Thymus (tissue), 14 donors: ENCODE data around the gene DYDC1. TPM values are rescaled to one million over a fixed set of nuclear protein-coding genes. Genes with fewer than 3 reads are reported as not detected.

ENCODE experiments used
- DNase-seq, 9 donors: peaks; one replicate each; pipeline ENCODE4 v3.0.0-alpha.2; 2013; ENCODE audit warnings: low spot score in 9 of 9, low read depth in 6 of 9, missing footprints in 1 of 9
- H3K27ac ChIP-seq, 2 donors: one replicate each; pipeline ENCODE4 v1.5.1; 2013; ENCODE audit warnings: control low read depth in 1 of 2, low read depth in 1 of 2, low read length in 1 of 2, mild to moderate bottlenecking in 1 of 2, moderate library complexity in 1 of 2
- H3K27me3 ChIP-seq, 2 donors: one replicate each; pipeline ENCODE4 v1.5.1; 2013; ENCODE audit warnings: low read length in 1 of 2; ENCODE audit not compliant: control insufficient read depth in 2 of 2, insufficient read depth in 1 of 2
- H3K36me3 ChIP-seq, 2 donors: one replicate each; pipeline ENCODE4 v1.5.1; 2013; ENCODE audit warnings: low read length in 1 of 2, mild to moderate bottlenecking in 1 of 2, moderate library complexity in 1 of 2; ENCODE audit not compliant: control insufficient read depth in 2 of 2, insufficient read depth in 2 of 2
- H3K4me1 ChIP-seq, 2 donors: one replicate each; pipeline ENCODE4 v1.5.1; 2013; ENCODE audit warnings: low read length in 2 of 2; ENCODE audit not compliant: control insufficient read depth in 2 of 2, insufficient read depth in 2 of 2
- H3K4me3 ChIP-seq, 2 donors: one replicate each; pipeline ENCODE4 v1.5.1; 2013; ENCODE audit warnings: low read length in 2 of 2, control low read depth in 1 of 2, mild to moderate bottlenecking in 1 of 2
- H3K9me3 ChIP-seq, 2 donors: one replicate each; pipeline ENCODE4 v1.5.1; 2013; ENCODE audit warnings: low read length in 1 of 2, mild to moderate bottlenecking in 1 of 2; ENCODE audit not compliant: control insufficient read depth in 2 of 2, insufficient read depth in 1 of 2
- WGBS: extraction: QIAGEN DNeasy Blood & Tissue Kit; methylation state at CpG from one replicate; pipeline ENCODE4 v1.1.7; 2013; 5-methylcytosine and 5-hydroxymethylcytosine counted together
- long read RNA-seq, 10 donors: transcript quantifications; one replicate each; lab custom pipeline, GENCODE V29; 2026
- polyA plus RNA-seq: library from polyadenylated mRNA; stranded (reverse); fragments of 200-250 nt; gene quantifications from one replicate; pipeline ENCODE4 v1.2.3, GENCODE V29; 2013
- total RNA-seq: library from RNA; stranded (reverse); fragments of 120-200 nt; gene quantifications from one replicate; pipeline ENCODE4 v1.2.4, GENCODE V29; 2013
- donor health status: healthy.

DYDC1 gene
- total RNA-seq (0.09 TPM), polyA plus RNA-seq (not detected)
- long read RNA-seq, donor 1 = 0 reads
- long read RNA-seq, donor 2 = 0 reads
- long read RNA-seq, donor 3 = 0 reads
- long read RNA-seq, donor 4 = 0 reads
- long read RNA-seq, donor 5 = 0 reads
- long read RNA-seq, donor 6 = 0 reads
- long read RNA-seq, donor 7 = 0 reads
- long read RNA-seq, donor 8 = 0 reads
- long read RNA-seq, donor 9 = 0 reads
- long read RNA-seq, donor 10 = 0 reads

- peaks cover 14 to 19% of the 10 kb centered on the region in 2 donors for H3K4me1 ChIP-seq
- H3K36me3 ChIP-seq = no peaks in the 10 kb centered on the region
- no peak within 1 kb of the TSS for H3K27ac ChIP-seq
- WGBS = 4% methylated on average over 43 of the region's 43 CpGs
- DNase-seq = peak; percentile 39 to 93 (median 79)
- H3K9me3 ChIP-seq = peaks cover 0 to 4% of the 10 kb centered on the region in 2 donors
- peak within 1 kb of the TSS; percentile 40 to 52 for H3K4me3 ChIP-seq
- H3K27me3 ChIP-seq = peaks cover 0 to 15% of the 10 kb centered on the region in 2 donors
These were observed at the start of gene DYDC1, which contains the start of gene DYDC2 for GRCh38 chr10:80356563-80356988. Gene DYDC1, minus strand, starts transcription at chr10:80356755. Its CDS starts 4,154 bp downstream, at chr10:80352601. Gene DYDC2, plus strand, starts transcription at chr10:80356781. Its CDS starts 5,663 bp downstream, at chr10:80362444.

GRCh38 chr10:80406204-80406603 is 49.6 kb upstream of the DYDC1 start:
- 89% methylated on average over 4 of the region's 4 CpGs for WGBS

GRCh38 chr10:80405626-80406025 is 49.1 kb upstream of the DYDC1 start:
- Histone ChIP-seq H3K4me3 (no peak overlapping the region), H3K27ac (no peak overlapping the region), H3K4me1 (peaks cover 0 to 24% of the 10 kb centered on the region in 2 donors), H3K36me3 (no peaks in the 10 kb centered on the region), H3K27me3 (peaks cover 0 to 10% of the 10 kb centered on the region in 2 donors), H3K9me3 (no peaks in the 10 kb centered on the region)
- no peak for DNase-seq
- 80% methylated on average over 4 of the region's 4 CpGs for WGBS

More at GRCh38 chr10:80406204-80406603, 49.6 kb upstream of the DYDC1 start:
- no peak overlapping the region for H3K4me3 ChIP-seq
- H3K36me3 ChIP-seq = no peaks in the 10 kb centered on the region
- H3K27ac ChIP-seq = no peak overlapping the region
- no peak for DNase-seq
- peaks cover 0 to 10% of the 10 kb centered on the region in 2 donors for H3K27me3 ChIP-seq
- H3K4me1 ChIP-seq = peaks cover 0 to 29% of the 10 kb centered on the region in 2 donors
- no peaks in the 10 kb centered on the region for H3K9me3 ChIP-seq

GRCh38 chr10:80405035-80405434 is 48.5 kb upstream of the DYDC1 start:
- H3K27me3 ChIP-seq = peaks cover 0 to 10% of the 10 kb centered on the region in 2 donors
- H3K4me1 ChIP-seq = peaks cover 0 to 19% of the 10 kb centered on the region in 2 donors
- DNase-seq = no peak
- no peaks in the 10 kb centered on the region for H3K36me3 ChIP-seq
- H3K9me3 ChIP-seq = no peaks in the 10 kb centered on the region
- 72% methylated on average over 1 of the region's 1 CpG for WGBS
- H3K27ac ChIP-seq = no peak overlapping the region
- no peak overlapping the region for H3K4me3 ChIP-seq

- Histone ChIP-seq H3K4me3 (no peak overlapping the region), H3K9me3 (no peaks in the 10 kb centered on the region), H3K36me3 (no peaks in the 10 kb centered on the region), H3K4me1 (no peaks in the 10 kb centered on the region), H3K27ac (no peak overlapping the region), H3K27me3 (peaks cover 0 to 4% of the 10 kb centered on the region in 2 donors)
- 82% methylated on average over 8 of the region's 8 CpGs for WGBS
- no peak for DNase-seq
These were observed 43.7 kb upstream of the DYDC1 start for GRCh38 chr10:80400136-80400804.

- WGBS = 97% methylated on average over 2 of the region's 2 CpGs
- H3K4me3 ChIP-seq = no peak overlapping the region
- H3K9me3 ChIP-seq = no peaks in the 10 kb centered on the region
- H3K36me3 ChIP-seq = no peaks in the 10 kb centered on the region
- peaks cover 0 to 4% of the 10 kb centered on the region in 2 donors for H3K27me3 ChIP-seq
- no peak for DNase-seq
- no peaks in the 10 kb centered on the region for H3K4me1 ChIP-seq
- no peak overlapping the region for H3K27ac ChIP-seq
These were observed 40.5 kb upstream of the DYDC1 start for GRCh38 chr10:80397014-80397413.

GRCh38 chr10:80394358-80394916 is 37.9 kb upstream of the DYDC1 start:
- WGBS = 98% methylated on average over 2 of the region's 2 CpGs
- no peak overlapping the region for H3K27ac ChIP-seq
- H3K27me3 ChIP-seq = peaks cover 0 to 4% of the 10 kb centered on the region in 2 donors
- H3K9me3 ChIP-seq = no peaks in the 10 kb centered on the region
- no peaks in the 10 kb centered on the region for H3K36me3 ChIP-seq
- no peaks in the 10 kb centered on the region for H3K4me1 ChIP-seq
- H3K4me3 ChIP-seq = no peak overlapping the region
- DNase-seq = no peak

- Histone ChIP-seq H3K27ac (no peak overlapping the region), H3K9me3 (no peaks in the 10 kb centered on the region), H3K27me3 (peaks cover 0 to 4% of the 10 kb centered on the region in 2 donors), H3K36me3 (no peaks in the 10 kb centered on the region), H3K4me3 (no peak overlapping the region), H3K4me1 (peaks cover 0 to 5% of the 10 kb centered on the region in 2 donors)
- WGBS = 97% methylated on average over 6 of the region's 6 CpGs
- no peak for DNase-seq
These were observed 35.7 kb upstream of the DYDC1 start for GRCh38 chr10:80392250-80392649.

- no peak for DNase-seq
- H3K27ac ChIP-seq = no peak overlapping the region
- peaks cover 0 to 3% of the 10 kb centered on the region in 2 donors for H3K27me3 ChIP-seq
- 88% methylated on average over 9 of the region's 9 CpGs for WGBS
- no peaks in the 10 kb centered on the region for H3K9me3 ChIP-seq
- H3K4me1 ChIP-seq = peaks cover 0 to 5% of the 10 kb centered on the region in 2 donors
- H3K4me3 ChIP-seq = no peak overlapping the region
- no peaks in the 10 kb centered on the region for H3K36me3 ChIP-seq
These were observed 34.2 kb upstream of the DYDC1 start for GRCh38 chr10:80390740-80391139.
